H9 (cell line): Measurements from ENCODE around the gene SPATS2. TPM values are rescaled to one million over a fixed set of nuclear protein-coding genes. Genes with fewer than 3 reads are reported as not detected.

Source experiments
- DNase-seq: peaks from one replicate; pipeline ENCODE4 v3.0.0-alpha.2; 2017
- H2AFZ ChIP-seq: one replicate; pipeline ENCODE4 v1.6.1; 2013; ENCODE audit warnings: mild to moderate bottlenecking, low read length, control low read depth, moderate library complexity
- H2AK5ac ChIP-seq: 2 replicates; pipeline ENCODE4 v1.6.1; 2013; ENCODE audit warnings: low read length, control low read depth, mixed read lengths; ENCODE audit not compliant: insufficient read length
- H2BK120ac ChIP-seq: one replicate; pipeline ENCODE4 v1.6.1; 2013; ENCODE audit warnings: low read depth, mild to moderate bottlenecking, low read length, control low read depth, inconsistent platforms; ENCODE audit not compliant: poor library complexity, severe bottlenecking
- H2BK12ac ChIP-seq: 2 replicates; pipeline ENCODE4 v1.6.1; 2013; ENCODE audit warnings: low read length, control low read depth, mixed read lengths, low read depth; ENCODE audit not compliant: insufficient read length
- H2BK15ac ChIP-seq: 2 replicates; pipeline ENCODE4 v1.6.1; 2013; ENCODE audit warnings: low read depth, low read length, control low read depth
- H2BK20ac ChIP-seq: one replicate; pipeline ENCODE4 v1.6.1; 2013; ENCODE audit warnings: low read depth, mild to moderate bottlenecking, low read length, control low read depth, inconsistent platforms; ENCODE audit not compliant: poor library complexity, severe bottlenecking
- H2BK5ac ChIP-seq: 2 replicates; pipeline ENCODE4 v1.6.1; 2013; ENCODE audit warnings: low read length, control low read depth, mixed read lengths; ENCODE audit not compliant: insufficient read length
- H3K14ac ChIP-seq: 2 replicates; pipeline ENCODE4 v1.6.1; 2013; ENCODE audit warnings: low read length, control low read depth; ENCODE audit not compliant: insufficient read depth
- H3K18ac ChIP-seq: 2 replicates; pipeline ENCODE4 v1.6.1; 2013; ENCODE audit warnings: low read depth, mild to moderate bottlenecking, mixed read lengths, low read length, control low read depth; ENCODE audit not compliant: insufficient read length
- H3K23ac ChIP-seq: 2 replicates; pipeline ENCODE4 v1.6.1; 2013; ENCODE audit warnings: low read length, control low read depth, mixed read lengths, low read depth; ENCODE audit not compliant: insufficient read length
- H3K23me2 ChIP-seq: 2 replicates; pipeline ENCODE4 v1.6.1; 2013; ENCODE audit warnings: low read depth, mild to moderate bottlenecking, mixed read lengths, low read length, control low read depth; ENCODE audit not compliant: insufficient read length, poor library complexity, severe bottlenecking
- H3K27ac ChIP-seq: 2 replicates; pipeline ENCODE4 v1.5.1; 2013; ENCODE audit warnings: low read length, control low read depth, mixed read lengths, low read depth; ENCODE audit not compliant: insufficient read length
- H3K27me3 ChIP-seq: 2 replicates; pipeline ENCODE4 v1.6.1; 2013; ENCODE audit warnings: low read length, control low read depth, inconsistent platforms; ENCODE audit not compliant: insufficient read depth
- H3K4ac ChIP-seq: 2 replicates; pipeline ENCODE4 v1.6.1; 2013; ENCODE audit warnings: low read depth, mild to moderate bottlenecking, control low read depth, inconsistent platforms, low read length, moderate library complexity
- H3K4me1 ChIP-seq: 2 replicates; pipeline ENCODE4 v1.6.1; 2013; ENCODE audit warnings: low read length, control low read depth, inconsistent platforms; ENCODE audit not compliant: insufficient read depth
- H3K4me2 ChIP-seq: 2 replicates; pipeline ENCODE4 v1.6.1; 2013; ENCODE audit warnings: low read length, control low read depth, mixed read lengths; ENCODE audit not compliant: insufficient read length, insufficient read depth
- H3K56ac ChIP-seq: 2 replicates; pipeline ENCODE4 v1.6.1; 2013; ENCODE audit warnings: low read depth, mild to moderate bottlenecking, mixed read lengths, low read length, control low read depth; ENCODE audit not compliant: insufficient read length
- H3K79me1 ChIP-seq: 2 replicates; pipeline ENCODE4 v1.6.1; 2013; ENCODE audit warnings: low read depth, mild to moderate bottlenecking, moderate library complexity, low read length, control low read depth, inconsistent platforms; ENCODE audit not compliant: insufficient read depth, poor library complexity, severe bottlenecking
- H3K79me2 ChIP-seq: 2 replicates; pipeline ENCODE4 v1.6.1; 2013; ENCODE audit warnings: low read length, control low read depth, inconsistent platforms; ENCODE audit not compliant: insufficient read depth
- H3K9ac ChIP-seq: 2 replicates; pipeline ENCODE4 v1.6.1; 2013; ENCODE audit warnings: low read length, control low read depth, mixed read lengths; ENCODE audit not compliant: insufficient read length; ENCODE audit errors: extremely low read depth
- H3K9me3 ChIP-seq: one replicate; pipeline ENCODE4 v1.6.1; 2013; ENCODE audit warnings: low read depth, low read length, inconsistent platforms; ENCODE audit not compliant: control insufficient read depth
- H3T11ph ChIP-seq: one replicate; pipeline ENCODE4 v1.6.1; 2013; ENCODE audit warnings: mild to moderate bottlenecking, low read length, control low read depth, inconsistent platforms
- H4K20me1 ChIP-seq: one replicate; pipeline ENCODE4 v1.6.1; 2013; ENCODE audit not compliant: control insufficient read depth, insufficient read length, insufficient read depth
- H4K5ac ChIP-seq: 2 replicates; pipeline ENCODE4 v1.6.1; 2013; ENCODE audit warnings: low read depth, mild to moderate bottlenecking, mixed read lengths, low read length, control low read depth; ENCODE audit not compliant: insufficient read length
- H4K8ac ChIP-seq: replicated peaks from 2 replicates; pipeline ENCODE4 v1.6.1; 2013; ENCODE audit warnings: low read length, control low read depth, mixed read lengths, low read depth; ENCODE audit not compliant: insufficient read length
- H4K91ac ChIP-seq: 2 replicates; pipeline ENCODE4 v1.6.1; 2013; ENCODE audit warnings: low read depth, mild to moderate bottlenecking, moderate library complexity, mixed read lengths, low read length, control low read depth; ENCODE audit not compliant: insufficient read length
- H3K27ac Mint-ChIP-seq, 3 experiments: 2 replicates in 2 of 3; 3 replicates in 1 of 3; pipeline ENCODE4 v1.8.0; 2020 to 2021; ENCODE audit warnings: mixed read lengths in 3 of 3, mild to moderate bottlenecking in 1 of 3, moderate library complexity in 1 of 3
- H3K27me3 Mint-ChIP-seq: 2 replicates; pipeline ENCODE4 v1.8.0; 2021; ENCODE audit warnings: low read depth, mild to moderate bottlenecking, moderate library complexity, mixed read lengths
- H3K36me3 Mint-ChIP-seq, 3 experiments: 2 replicates in 2 of 3; 3 replicates in 1 of 3; pipeline ENCODE4 v1.8.0; 2020 to 2021; ENCODE audit warnings: low read depth in 3 of 3, mixed read lengths in 3 of 3; ENCODE audit not compliant: insufficient read depth in 1 of 3
- H3K4me1 Mint-ChIP-seq, 2 experiments: 2 replicates each; pipeline ENCODE4 v1.8.0; 2020; ENCODE audit warnings: mixed read lengths in 2 of 2
- H3K4me3 Mint-ChIP-seq, 2 experiments: 2 replicates in 1 of 2; 3 replicates in 1 of 2; pipeline ENCODE4 v1.8.0; 2020 to 2021; ENCODE audit warnings: mild to moderate bottlenecking in 2 of 2, mixed read lengths in 2 of 2, moderate library complexity in 1 of 2
- H3K9me3 Mint-ChIP-seq, 2 experiments: 2 replicates in 1 of 2; 3 replicates in 1 of 2; pipeline ENCODE4 v1.8.0; 2020; ENCODE audit warnings: mild to moderate bottlenecking in 2 of 2, mixed read lengths in 2 of 2, moderate library complexity in 1 of 2
- WGBS: extraction: QIAGEN DNeasy Blood & Tissue Kit; methylation state at CpG from one replicate; pipeline ENCODE4 v1.1.7; 2013; ENCODE audit warnings: missing lambda C conversion rate, low lambda C conversion rate, mixed read lengths; ENCODE audit not compliant: insufficient read length; ENCODE audit errors: extremely low coverage; 5-methylcytosine and 5-hydroxymethylcytosine counted together
- total RNA-seq: library from RNA; stranded (reverse); gene quantifications from 2 replicates; pipeline ENCODE4 v1.2.1, GENCODE V29; 2021
- TF ChIP-seq, protein P1 (sequence below): fragments of 200-600 bp; sonication (generic); conservative IDR thresholded peaks from 3 replicates; pipeline ENCODE4 v1.8.0; 2021; ENCODE audit warnings: antibody characterized with exemption, mild to moderate bottlenecking

SPATS2 gene
- total RNA-seq, 1 experiment from 2014 or later: 17.1 TPM

DNA sequence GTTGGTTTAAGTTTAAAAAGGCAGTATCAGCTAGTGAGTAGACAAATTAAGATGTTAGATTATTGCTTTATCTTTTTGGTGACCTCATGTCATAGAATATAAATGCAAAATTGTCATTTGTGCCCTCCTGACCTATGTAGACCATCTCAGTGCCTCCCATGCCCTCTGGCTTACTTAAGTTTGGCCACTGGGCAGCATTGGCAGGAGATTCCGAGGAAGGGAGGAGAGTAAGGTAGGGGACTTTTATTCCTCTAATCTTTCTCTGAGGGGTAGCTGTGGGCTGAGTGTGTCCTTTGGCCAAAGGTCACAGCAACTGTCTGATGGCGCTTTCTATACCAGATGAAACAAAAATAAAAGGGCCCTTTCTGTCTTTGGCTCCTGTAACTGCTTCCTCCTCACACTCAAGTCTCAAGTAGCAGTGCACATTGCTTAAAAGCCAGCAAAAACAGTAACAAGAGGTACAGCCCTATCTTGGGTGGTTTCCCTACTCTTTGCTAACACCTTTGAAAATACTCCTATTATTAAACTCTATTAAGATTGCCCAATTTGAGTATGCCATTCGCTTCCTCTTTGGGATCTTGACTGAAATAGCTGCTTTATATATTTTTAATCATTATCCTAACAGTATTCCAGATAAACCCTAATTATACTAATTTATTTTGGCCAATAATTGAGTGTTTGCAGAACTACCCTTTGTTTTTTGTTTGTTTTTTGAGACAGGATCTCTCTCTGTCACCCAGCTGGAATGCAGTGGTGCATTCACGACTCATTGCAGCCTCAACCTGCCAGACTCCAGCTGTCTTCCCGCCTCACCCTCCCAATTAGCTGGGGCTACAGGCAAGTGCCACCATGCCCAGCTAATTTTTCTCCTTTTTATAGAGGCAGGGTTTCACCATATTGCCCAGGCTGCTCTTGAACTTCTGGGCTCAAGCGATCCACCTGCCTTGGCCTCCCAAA is 115.1 kb downstream of the SPATS2 start:
- no peak overlapping the region for H2BK15ac ChIP-seq
- no peak overlapping the region for H3T11ph ChIP-seq
- no peaks in the 10 kb centered on the region for H3K27me3 ChIP-seq
- H4K91ac ChIP-seq: no peak overlapping the region
- H2AFZ ChIP-seq: no peak overlapping the region
- no peak overlapping the region for H3K4me2 ChIP-seq
- no peak overlapping the region for H2BK5ac ChIP-seq
- H2BK20ac ChIP-seq: no peak overlapping the region
- H3K18ac ChIP-seq: no peak overlapping the region
- H3K9me3 ChIP-seq: no peaks in the 10 kb centered on the region
- peak overlapping the region; percentile 68 to 92 (median 84); a peak in 5 of 7 replicates for H3K27ac Mint-ChIP-seq
- no peaks in the 10 kb centered on the region for H3K9me3 Mint-ChIP-seq
- DNase-seq: peak; percentile 59
- no peak overlapping the region for H4K5ac ChIP-seq
- H2BK12ac ChIP-seq: no peak overlapping the region
- no peak overlapping the region for H2AK5ac ChIP-seq
- no peak overlapping the region for H3K14ac ChIP-seq
- no peak overlapping the region for H3K56ac ChIP-seq
- no peak overlapping the region for H4K8ac ChIP-seq
- H3K79me1 ChIP-seq: no peaks in the 10 kb centered on the region
- no peak overlapping the region for H2BK120ac ChIP-seq
- peak overlapping the region in 1 of 2 experiments; percentile 31; a peak in 1 of 5 replicates for H3K4me3 Mint-ChIP-seq
- peaks cover 2 to 12% (median 12%) of the 10 kb centered on the region in 3 experiments; a peak in 4 of 7 replicates for H3K36me3 Mint-ChIP-seq
- no peaks in the 10 kb centered on the region for H3K23me2 ChIP-seq
- H3K9ac ChIP-seq: no peak overlapping the region
- no CpG with 5 or more reads among the region's 6 CpGs for WGBS
- TF ChIP-seq, protein P1, sequence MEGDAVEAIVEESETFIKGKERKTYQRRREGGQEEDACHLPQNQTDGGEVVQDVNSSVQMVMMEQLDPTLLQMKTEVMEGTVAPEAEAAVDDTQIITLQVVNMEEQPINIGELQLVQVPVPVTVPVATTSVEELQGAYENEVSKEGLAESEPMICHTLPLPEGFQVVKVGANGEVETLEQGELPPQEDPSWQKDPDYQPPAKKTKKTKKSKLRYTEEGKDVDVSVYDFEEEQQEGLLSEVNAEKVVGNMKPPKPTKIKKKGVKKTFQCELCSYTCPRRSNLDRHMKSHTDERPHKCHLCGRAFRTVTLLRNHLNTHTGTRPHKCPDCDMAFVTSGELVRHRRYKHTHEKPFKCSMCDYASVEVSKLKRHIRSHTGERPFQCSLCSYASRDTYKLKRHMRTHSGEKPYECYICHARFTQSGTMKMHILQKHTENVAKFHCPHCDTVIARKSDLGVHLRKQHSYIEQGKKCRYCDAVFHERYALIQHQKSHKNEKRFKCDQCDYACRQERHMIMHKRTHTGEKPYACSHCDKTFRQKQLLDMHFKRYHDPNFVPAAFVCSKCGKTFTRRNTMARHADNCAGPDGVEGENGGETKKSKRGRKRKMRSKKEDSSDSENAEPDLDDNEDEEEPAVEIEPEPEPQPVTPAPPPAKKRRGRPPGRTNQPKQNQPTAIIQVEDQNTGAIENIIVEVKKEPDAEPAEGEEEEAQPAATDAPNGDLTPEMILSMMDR: no peak
- H4K20me1 ChIP-seq: no peaks in the 10 kb centered on the region
- no peak overlapping the region for H3K4ac ChIP-seq
- H3K23ac ChIP-seq: no peak overlapping the region
- peaks cover 38 to 39% of the 10 kb centered on the region in 2 experiments for H3K4me1 Mint-ChIP-seq
- H3K79me2 ChIP-seq: no peaks in the 10 kb centered on the region
- no peak overlapping the region for H3K27ac ChIP-seq
- H3K4me1 ChIP-seq: no peaks in the 10 kb centered on the region; the same call in 1 of the 2 replicates
- no peaks in the 10 kb centered on the region for H3K27me3 Mint-ChIP-seq
